Adrenal gland (tissue), 12 donors: ENCODE measurements around the gene DPP7. TPM values are rescaled to one million over a fixed set of nuclear protein-coding genes. Genes with fewer than 3 reads are reported as not detected.

Experiments
- DNase-seq, 7 donors: peaks; one replicate each; pipeline ENCODE4 v3.0.0-alpha.2; 2019 to 2020
- H3K27ac ChIP-seq, 5 donors: fragments of 200-600 bp; sonication (generic) in 4 of 5; 1 replicate in 3 of 5; 2 replicates in 2 of 5; pipeline versions ENCODE4 v1.5.1 to v1.8.0; 2016 to 2020; ENCODE audit warnings: mild to moderate bottlenecking in 1 of 5
- H3K27me3 ChIP-seq: fragments of 200-600 bp; 2 replicates; pipeline ENCODE4 v1.8.0; 2021
- H3K36me3 ChIP-seq, 2 donors: fragments of 200-600 bp; replicated peaks in 1 of 2; 1 replicate in 1 of 2; 2 replicates in 1 of 2; pipeline versions ENCODE4 v1.5.1 to v1.8.0; 2018 to 2022
- H3K4me1 ChIP-seq, 2 donors: fragments of 200-600 bp; replicated peaks in 1 of 2; 1 replicate in 1 of 2; 2 replicates in 1 of 2; pipeline versions ENCODE4 v1.5.1 to v1.8.0; 2018 to 2021
- H3K4me3 ChIP-seq, 4 donors: fragments of 200-600 bp; sonication (generic) in 3 of 4; one replicate each; pipeline ENCODE4 v1.5.1; 2016 to 2018
- H3K9me3 ChIP-seq, 3 donors: fragments of 200-600 bp; sonication (generic) in 1 of 3; replicated peaks in 1 of 3; 1 replicate in 2 of 3; 2 replicates in 1 of 3; pipeline versions ENCODE4 v1.5.1 to v1.8.0; 2016 to 2021
- CTCF ChIP-seq, 6 experiments: fragments of 450-650 bp in 4 of 6; fragments of 200-600 bp in 2 of 6; sonication (generic) in 1 of 6; IDR thresholded peaks; 1 replicate in 5 of 6; 2 replicates in 1 of 6; pipeline versions ENCODE4 v1.5.1 to v1.8.0; 2016 to 2021; ENCODE audit warnings: antibody characterized with exemption in 6 of 6, mild to moderate bottlenecking in 2 of 6, moderate library complexity in 1 of 6
- POLR2A ChIP-seq, 2 donors: fragments of 450-650 bp; IDR thresholded peaks; one replicate each; pipeline ENCODE4 v1.6.1; 2017; ENCODE audit warnings: antibody characterized with exemption in 2 of 2, mild to moderate bottlenecking in 2 of 2, moderate library complexity in 1 of 2
- WGBS, 4 donors: extraction: QIAGEN DNeasy Blood & Tissue Kit in 2 of 4; methylation state at CpG; one replicate each; pipeline versions ENCODE4 v1.1.5 to v1.1.7; 2013 to 2017; 5-methylcytosine and 5-hydroxymethylcytosine counted together
- intact Hi-C, 2 donors: fragments of 100-400 bp; cut with DNase I; formaldehyde crosslinking; loops; one replicate each; pipeline versions ENCODE4 v1.14.1 to v1.15.0; 2022 to 2023
- polyA plus RNA-seq, 3 donors: library from polyadenylated mRNA; stranded (reverse); fragments of 200-250 nt in 2 of 3; fragments of 350-450 nt in 1 of 3; fragmentation: Illumina TruSeq in 1 of 3; extraction: RNeasy Lipid Tissue Mini Kit (QIAGEN cat#74804) in 1 of 3; gene quantifications; one replicate each; pipeline ENCODE4 v1.2.3, GENCODE V29; 2013 to 2014
- total RNA-seq, 9 donors: library from RNA; depleted of rRNA in 4 of 9; stranded (reverse); fragments of >200 nt in 4 of 9; fragments of 120-200 nt in 1 of 9; fragmentation: NEBNext Ultra II Directional in 1 of 9; extraction: Animal tissue kit (Norgen Biotek cat#: 25700) in 1 of 9; gene quantifications; one replicate each; pipeline versions ENCODE4 v1.1.0 to v1.2.4, GENCODE V29; 2013 to 2023
- donor health status: healthy with polysubstance abuse.
- donor health status: Bipolar disorder and iron deficiency.
- donor health status: DM: yes; HTN: yes; CAD: no.
- donor health status: DM: no; HTN: no; CAD: no.
- donor health status: DM: no; HTN: no; CAD: no.
- donor health status: DM: yes; HTN: yes; CAD: no.

The DPP7 gene
- total and polyA plus RNA-seq, 12 donors, result 52.6 to 1,938 (median 237) TPM

GRCh38 chr9:137143459-137143858, 28.9 kb upstream of the DPP7 start:
- Histone ChIP-seq H3K36me3 (no peaks in the 10 kb centered on the region), H3K4me3 (no peak overlapping the region), H3K9me3 (no peaks in the 10 kb centered on the region), H3K4me1 (peaks cover 0 to 4% of the 10 kb centered on the region in 2 donors), H3K27ac (no peak overlapping the region), H3K27me3 (peaks cover 63% of the 10 kb centered on the region)
- 46 to 59% (median 52%) methylated on average over 3 to 4 of the region's 4 CpGs for WGBS, 4 donors
- no peak for TF ChIP-seq POLR2A (IDR thresholded peaks at IDR 0.05)
- TF ChIP-seq CTCF (IDR thresholded peaks at IDR 0.05), result no peak
- DNase-seq, result no peak
- intact Hi-C loops, result no loop called here

- WGBS, 4 donors, result 63 to 71% (median 65%) methylated on average over 19 to 24 of the region's 24 CpGs
- no peak for DNase-seq
- H3K36me3 ChIP-seq, result no peaks in the 10 kb centered on the region
- TF ChIP-seq POLR2A (IDR thresholded peaks at IDR 0.05), result no peak
- TF ChIP-seq CTCF (IDR thresholded peaks at IDR 0.05), result no peak
- H3K4me3 ChIP-seq, result no peak overlapping the region
- intact Hi-C loops, result no loop called here
- H3K4me1 ChIP-seq, result peaks cover 0 to 4% of the 10 kb centered on the region in 2 donors
- no peaks in the 10 kb centered on the region for H3K9me3 ChIP-seq
- no peak overlapping the region for H3K27ac ChIP-seq
- peaks cover 72% of the 10 kb centered on the region for H3K27me3 ChIP-seq
Observed at GRCh38 chr9:137141976-137142936, 27.7 kb upstream of the DPP7 start.

- DNase-seq, result no peak
- H3K27me3 ChIP-seq, result peaks cover 83% of the 10 kb centered on the region
- intact Hi-C loops, result no loop called here
Observed at GRCh38 chr9:137141050-137141810, 26.7 kb upstream of the DPP7 start.

More at GRCh38 chr9:137141050-137141810, 26.7 kb upstream of the DPP7 start:
- Histone ChIP-seq H3K4me1 (peaks cover 0 to 4% of the 10 kb centered on the region in 2 donors), H3K36me3 (no peaks in the 10 kb centered on the region), H3K9me3 (no peaks in the 10 kb centered on the region), H3K4me3 (no peak overlapping the region), H3K27ac (no peak overlapping the region)
- TF ChIP-seq CTCF (IDR thresholded peaks at IDR 0.05), result no peak
- TF ChIP-seq POLR2A (IDR thresholded peaks at IDR 0.05), result no peak
- WGBS, 4 donors, result 64 to 72% (median 68%) methylated on average over 2 to 17 of the region's 17 CpGs
